SK-N-SH (cell line): ENCODE results near the gene CENPU.

Experiments used
- TCF12 ChIP-seq: IDR thresholded peaks from 2 replicates; pipeline ENCODE4 v1.4.0; 2012
- TEAD4 ChIP-seq: IDR thresholded peaks from 2 replicates; pipeline ENCODE4 v1.4.0; 2012; ENCODE audit warnings: mild to moderate bottlenecking, borderline replicate concordance; ENCODE audit not compliant: insufficient read depth

DNA sequence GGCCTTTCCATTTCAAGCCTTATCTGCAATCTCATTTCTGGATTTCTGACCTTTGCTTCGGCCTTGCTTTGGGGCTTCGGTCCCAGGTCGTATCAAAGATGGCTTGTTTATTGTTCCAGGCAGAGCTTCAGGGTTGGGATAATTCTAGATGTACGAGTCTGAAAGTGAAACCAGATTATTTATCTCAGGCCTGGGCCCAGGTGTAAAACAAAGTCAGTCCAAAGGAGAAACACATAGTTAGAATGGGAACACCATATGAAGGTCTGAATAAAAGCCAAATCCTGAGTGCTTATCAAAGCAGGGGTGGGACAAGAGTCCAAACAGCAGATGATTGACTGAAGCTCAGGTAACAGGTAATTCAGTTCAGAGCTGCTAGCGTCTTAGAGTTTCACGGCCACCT, 67.2 kb downstream of the CENPU start:
- TF ChIP-seq TCF12 (no peak), TEAD4 (no peak)
